Activated CD8-positive, alpha-beta T cell treated with anti-CD3 and anti-CD28 coated beads for 36 hours (primary cell): ENCODE data around the gene BNC2. TPM values are rescaled to one million over a fixed set of nuclear protein-coding genes. Genes with fewer than 3 reads are reported as not detected.
"Not testable (repeated sequence)": the region's sequence is repeated elsewhere in the genome, so short reads cannot be mapped to it uniquely, and the experiment has no call there.

ENCODE experiments used
- ATAC-seq: fragments of 200-7000 bp; cut with Tn5 transposase; one replicate; pipeline ENCODE4 v1.10.0; 2021; ENCODE audit warnings: mild to moderate bottlenecking, moderate library complexity
- CTCF ChIA-PET: fragments of 350-600 bp; sonication (Branson Sonifier 250); formaldehyde crosslinking; loops from one replicate; lab custom pipeline; 2021; ENCODE audit warnings: antibody characterized with exemption; lab: Charles Lee
- POLR2A ChIA-PET: fragments of 350-600 bp; sonication (Branson Sonifier 250); formaldehyde crosslinking; loops from one replicate; lab custom pipeline; 2021; ENCODE audit warnings: antibody characterized with exemption; lab: Charles Lee
- DNase-seq: peaks from one replicate; pipeline ENCODE4 v3.0.0-alpha.2; 2020
- H3K27ac Mint-ChIP-seq: one replicate; pipeline ENCODE4 v1.8.0; 2021; ENCODE audit warnings: mild to moderate bottlenecking, mixed read lengths
- H3K27me3 Mint-ChIP-seq: one replicate; pipeline ENCODE4 v1.8.0; 2021; ENCODE audit warnings: mixed read lengths
- H3K36me3 Mint-ChIP-seq: one replicate; pipeline ENCODE4 v1.8.0; 2021; ENCODE audit warnings: low read depth, mixed read lengths
- H3K4me1 Mint-ChIP-seq: one replicate; pipeline ENCODE4 v1.8.0; 2021; ENCODE audit warnings: low read depth, mixed read lengths
- H3K4me3 Mint-ChIP-seq: one replicate; pipeline ENCODE4 v1.8.0; 2021; ENCODE audit warnings: mild to moderate bottlenecking, moderate library complexity, mixed read lengths
- H3K9me3 Mint-ChIP-seq: one replicate; pipeline ENCODE4 v1.8.0; 2021; ENCODE audit warnings: mixed read lengths
- intact Hi-C: fragments of 100-400 bp; cut with micrococcal nuclease; formaldehyde crosslinking; loops from one replicate; pipeline ENCODE4 v1.10.0; 2022
- total RNA-seq, 2 experiments: library from RNA; stranded (reverse); gene quantifications; one replicate each; pipeline ENCODE4 v1.2.3, GENCODE V29; 2021
- TF ChIP-seq, protein P1 (sequence below): fragments of 200-600 bp; IDR thresholded peaks from one replicate; pipeline ENCODE4 v1.8.0; 2022; ENCODE audit warnings: antibody characterized with exemption, mild to moderate bottlenecking

The BNC2 gene
- total RNA-seq, 2 experiments from 2014 or later, result not detected

GRCh38 chr9:16543686-16544085 lies 326.8 kb downstream of the BNC2 start:
- Mint-ChIP-seq H3K4me1 (no peaks in the 10 kb centered on the region), H3K9me3 (no peaks in the 10 kb centered on the region), H3K4me3 (no peak overlapping the region), H3K27ac (no peak overlapping the region), H3K36me3 (no peaks in the 10 kb centered on the region), H3K27me3 (no peaks in the 10 kb centered on the region)
- intact Hi-C loops, result no loop called here
- DNase-seq (no peak), ATAC-seq (no peak)
- TF ChIP-seq, protein P1, sequence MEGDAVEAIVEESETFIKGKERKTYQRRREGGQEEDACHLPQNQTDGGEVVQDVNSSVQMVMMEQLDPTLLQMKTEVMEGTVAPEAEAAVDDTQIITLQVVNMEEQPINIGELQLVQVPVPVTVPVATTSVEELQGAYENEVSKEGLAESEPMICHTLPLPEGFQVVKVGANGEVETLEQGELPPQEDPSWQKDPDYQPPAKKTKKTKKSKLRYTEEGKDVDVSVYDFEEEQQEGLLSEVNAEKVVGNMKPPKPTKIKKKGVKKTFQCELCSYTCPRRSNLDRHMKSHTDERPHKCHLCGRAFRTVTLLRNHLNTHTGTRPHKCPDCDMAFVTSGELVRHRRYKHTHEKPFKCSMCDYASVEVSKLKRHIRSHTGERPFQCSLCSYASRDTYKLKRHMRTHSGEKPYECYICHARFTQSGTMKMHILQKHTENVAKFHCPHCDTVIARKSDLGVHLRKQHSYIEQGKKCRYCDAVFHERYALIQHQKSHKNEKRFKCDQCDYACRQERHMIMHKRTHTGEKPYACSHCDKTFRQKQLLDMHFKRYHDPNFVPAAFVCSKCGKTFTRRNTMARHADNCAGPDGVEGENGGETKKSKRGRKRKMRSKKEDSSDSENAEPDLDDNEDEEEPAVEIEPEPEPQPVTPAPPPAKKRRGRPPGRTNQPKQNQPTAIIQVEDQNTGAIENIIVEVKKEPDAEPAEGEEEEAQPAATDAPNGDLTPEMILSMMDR, result no peak
- CTCF ChIA-PET, result no interaction called here
- POLR2A ChIA-PET, result no interaction called here

- no peaks in the 10 kb centered on the region for H3K4me1 Mint-ChIP-seq
- DNase-seq (no peak), ATAC-seq (no peak)
- ChIA-PET CTCF (no interaction called here), POLR2A (no interaction called here)
- H3K4me3 Mint-ChIP-seq, result no peak overlapping the region
- no peaks in the 10 kb centered on the region for H3K9me3 Mint-ChIP-seq
- TF ChIP-seq, protein P1, result no peak
- H3K27me3 Mint-ChIP-seq, result no peaks in the 10 kb centered on the region
- no peaks in the 10 kb centered on the region for H3K36me3 Mint-ChIP-seq
- H3K27ac Mint-ChIP-seq, result no peak overlapping the region
- intact Hi-C loops, result no loop called here
Observed at GRCh38 chr9:16543225-16543624, 327.2 kb downstream of the BNC2 start.

- no peak overlapping the region for H3K27ac Mint-ChIP-seq
- H3K27me3 Mint-ChIP-seq, result no peaks in the 10 kb centered on the region
- ChIA-PET CTCF (interaction anchor here (0.6 kb wide), 1 partner anchor 62 kb away, joined by 3 read pairs; no protein-coding TSS in a partner anchor), POLR2A (no interaction called here)
- no peak for ATAC-seq
- intact Hi-C loops, result no loop called here
- H3K4me1 Mint-ChIP-seq, result no peaks in the 10 kb centered on the region
- H3K36me3 Mint-ChIP-seq, result no peaks in the 10 kb centered on the region
- H3K9me3 Mint-ChIP-seq, result no peaks in the 10 kb centered on the region
- TF ChIP-seq, protein P1, result no peak
- DNase-seq, result no peak
- H3K4me3 Mint-ChIP-seq, result no peak overlapping the region
Observed at GRCh38 chr9:16542290-16542689, 328.2 kb downstream of the BNC2 start.

DNA sequence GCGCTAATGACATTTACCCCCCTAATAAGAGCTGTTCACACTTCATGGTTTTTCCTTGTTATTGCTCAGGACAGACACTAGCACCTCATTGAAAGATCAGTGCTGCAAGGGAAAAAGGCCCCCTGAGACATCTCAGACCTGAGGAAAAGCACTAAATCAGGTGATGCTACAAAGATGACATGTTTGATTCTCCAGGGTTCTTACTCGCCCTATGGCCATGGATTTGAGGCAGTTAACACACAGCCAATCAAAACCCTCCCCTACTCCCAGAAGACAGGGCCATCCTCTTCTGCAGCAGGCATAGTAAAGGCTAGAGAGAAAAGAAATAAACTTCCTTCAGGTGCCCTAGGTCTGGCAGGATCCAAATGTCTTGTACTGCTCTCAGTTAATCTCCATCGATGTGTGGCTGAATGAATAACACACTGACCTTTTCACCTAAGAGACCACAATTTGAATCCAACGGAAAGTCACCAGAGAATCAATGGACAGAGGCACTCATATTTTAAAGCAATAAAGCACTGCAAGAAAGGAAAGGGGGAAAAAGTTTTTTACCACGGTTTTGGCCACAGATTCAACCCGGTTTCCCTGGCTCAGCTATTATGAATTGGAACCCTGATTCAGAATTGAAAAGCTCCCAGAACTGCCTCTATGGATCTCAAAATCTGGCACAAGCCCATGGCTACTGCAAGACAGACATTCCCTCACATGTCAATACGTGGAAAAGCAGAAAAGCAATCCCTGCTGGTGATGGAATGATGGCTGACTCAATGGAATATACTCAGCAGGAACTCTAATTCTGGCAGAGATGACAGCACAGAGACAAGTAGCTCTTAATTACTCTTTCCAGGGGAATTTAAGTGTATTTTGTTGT lies 329.5 kb downstream of the BNC2 start:
- Mint-ChIP-seq H3K4me3 (no peak overlapping the region), H3K36me3 (no peaks in the 10 kb centered on the region), H3K27ac (no peak overlapping the region), H3K27me3 (no peaks in the 10 kb centered on the region), H3K4me1 (no peaks in the 10 kb centered on the region), H3K9me3 (no peaks in the 10 kb centered on the region)
- ChIA-PET POLR2A (no interaction called here), CTCF (interaction anchor here (0.7 kb wide), 1 partner anchor 400 kb away, joined by 3 read pairs; no protein-coding TSS in a partner anchor)
- DNase-seq, result no peak
- TF ChIP-seq, protein P1, result no peak
- no peak for ATAC-seq
- intact Hi-C loops, result no loop called here

DNA sequence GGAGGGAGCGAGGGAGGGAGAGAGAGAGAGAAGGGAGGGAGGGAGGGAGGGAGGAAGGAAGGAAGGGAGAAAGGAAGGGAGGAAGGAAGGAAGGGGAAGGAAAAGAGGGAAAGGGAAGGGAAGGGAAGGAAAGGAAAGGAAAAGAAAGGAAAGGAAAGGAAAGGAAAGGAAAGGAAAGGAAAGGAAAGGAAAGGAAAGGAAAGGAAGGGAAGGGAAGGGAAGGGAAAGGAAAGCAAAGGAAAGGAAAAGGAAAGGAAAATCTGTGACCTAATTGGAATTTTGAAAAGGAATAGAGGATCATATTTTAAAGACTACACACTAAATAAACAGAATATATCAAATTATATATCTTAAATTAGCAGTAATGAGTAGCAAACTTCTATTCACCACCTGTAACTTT lies 330.8 kb downstream of the BNC2 start:
- H3K9me3 Mint-ChIP-seq, CTCF ChIA-PET, H3K27me3 Mint-ChIP-seq, intact Hi-C loops, POLR2A ChIA-PET, H3K4me1 Mint-ChIP-seq, H3K36me3 Mint-ChIP-seq, ATAC-seq, H3K4me3 Mint-ChIP-seq, H3K27ac Mint-ChIP-seq, DNase-seq: not testable (repeated sequence)
